Stromal cell of bone marrow (primary cell): ENCODE results near the gene TEAD4.

Experiments used
- DNase-seq: peaks from one replicate; pipeline ENCODE4 v3.0.0-alpha.2; 2012; ENCODE audit warnings: low read depth

The TEAD4 gene

GRCh38 chr12:3083241-3083920 lies 124.2 kb downstream of the TEAD4 start:
- no peak for DNase-seq

DNA sequence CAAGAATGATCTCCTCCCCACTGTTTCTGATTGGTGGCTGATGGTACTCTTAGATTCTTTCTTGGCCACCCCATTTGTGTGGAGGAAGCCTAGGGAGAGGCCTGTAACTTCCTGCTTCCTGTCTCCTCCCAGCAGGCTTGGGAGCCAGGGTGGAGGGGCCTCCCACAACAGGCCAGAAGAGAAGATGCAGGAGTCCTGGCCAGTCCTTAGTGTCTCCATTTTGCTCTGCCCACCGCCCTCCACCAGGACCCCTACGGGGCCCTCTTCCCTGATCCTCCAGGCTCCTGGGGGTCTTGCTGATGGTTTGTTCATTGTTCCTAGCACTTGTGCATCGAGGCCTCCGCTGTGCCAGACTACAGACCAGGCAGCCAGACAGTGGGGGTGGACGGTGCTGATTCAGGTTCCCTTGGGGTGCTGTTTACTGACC lies 124.7 kb downstream of the TEAD4 start:
- DNase-seq = no peak

- DNase-seq = no peak
Measured at GRCh38 chr12:3084742-3085141, 125.5 kb downstream of the TEAD4 start.

GRCh38 chr12:3085341-3086139 lies 126.3 kb downstream of the TEAD4 start:
- DNase-seq = no peak

- DNase-seq = no peak
Measured at GRCh38 chr12:3086211-3086610, 127.0 kb downstream of the TEAD4 start.

- no peak for DNase-seq
Measured at GRCh38 chr12:3086729-3087323, 127.6 kb downstream of the TEAD4 start.

DNA sequence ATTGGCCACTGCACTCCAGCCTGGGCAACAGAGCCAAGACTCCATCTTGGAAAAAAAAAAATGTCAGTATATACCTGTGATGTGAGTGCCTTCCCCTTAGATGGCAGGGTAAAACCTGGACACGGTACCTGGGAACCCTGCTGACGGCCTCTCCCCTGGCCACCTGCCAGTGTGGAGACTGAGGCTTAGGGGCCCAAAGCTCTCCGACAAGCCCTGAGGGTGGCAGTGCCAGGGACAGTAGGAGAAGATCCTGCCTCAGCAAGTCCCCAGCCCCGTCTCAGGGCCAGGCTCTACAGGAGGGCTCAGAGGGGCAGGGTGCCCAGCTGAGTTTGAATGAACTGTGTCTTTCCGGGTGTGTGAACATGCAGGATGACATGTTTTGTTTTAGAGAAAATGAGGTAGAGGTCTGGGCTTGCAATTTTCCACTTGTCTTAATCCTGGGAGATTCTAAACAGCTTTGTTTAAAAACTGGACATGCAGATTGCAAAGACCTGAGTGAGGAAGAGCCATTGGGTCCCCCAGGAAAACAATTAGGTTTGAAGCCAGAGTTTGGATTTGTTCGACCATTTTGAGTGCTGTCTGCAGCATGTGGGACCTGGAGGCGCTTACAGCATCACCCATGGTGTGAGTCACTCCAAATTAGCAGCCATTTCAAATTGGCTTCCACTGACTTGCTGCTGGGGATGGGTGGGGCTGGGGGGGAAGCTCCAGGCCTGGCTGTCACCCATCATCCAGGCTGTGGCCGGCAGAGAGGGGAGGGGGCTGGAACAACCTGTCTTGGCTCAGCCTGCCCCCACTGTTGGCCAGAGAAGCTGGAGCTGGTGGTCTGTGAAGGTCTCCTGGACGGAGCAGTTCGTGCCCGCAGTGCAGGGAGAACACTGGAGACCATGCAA lies 128.8 kb downstream of the TEAD4 start:
- DNase-seq = no peak

DNA sequence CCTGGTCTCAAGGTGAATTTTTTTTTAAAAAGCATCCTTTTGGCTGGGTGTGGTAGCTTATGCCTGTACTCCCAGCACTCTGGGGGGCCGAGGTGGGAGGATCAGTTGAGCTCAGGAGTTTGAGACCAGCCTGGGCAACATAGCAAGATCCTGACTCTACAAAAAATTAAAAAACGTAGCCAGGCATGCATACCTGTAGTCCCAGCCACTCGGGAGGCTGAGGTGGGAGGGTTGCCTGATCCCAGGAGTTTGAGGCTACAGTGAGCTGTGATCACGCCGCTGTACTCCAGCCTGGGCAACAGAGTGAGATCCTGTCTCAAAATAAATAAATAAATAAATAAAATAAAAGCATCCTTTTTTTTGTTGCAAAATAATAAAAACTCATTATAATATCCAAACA lies 130.4 kb downstream of the TEAD4 start:
- DNase-seq = no peak
